Left ventricle myocardium inferior (tissue), 1 donor: Measurements from ENCODE around the gene SPOCK3. TPM values are rescaled to one million over a fixed set of nuclear protein-coding genes. Genes with fewer than 3 reads are reported as not detected.

Experiments used
- DNase-seq: peaks from one replicate; pipeline ENCODE4 v3.0.0-alpha.2; 2020
- H3K27ac ChIP-seq: fragments of 200-600 bp; replicated peaks from 2 replicates; pipeline ENCODE4 v1.8.0; 2021
- H3K27me3 ChIP-seq: fragments of 200-600 bp; 2 replicates; pipeline ENCODE4 v1.8.0; 2021; ENCODE audit warnings: low read depth
- H3K36me3 ChIP-seq: fragments of 200-600 bp; 2 replicates; pipeline ENCODE4 v1.8.0; 2021
- H3K4me1 ChIP-seq: fragments of 200-600 bp; 2 replicates; pipeline ENCODE4 v1.8.0; 2021
- H3K4me3 ChIP-seq: fragments of 200-600 bp; 2 replicates; pipeline ENCODE4 v1.8.0; 2021; ENCODE audit warnings: mild to moderate bottlenecking, moderate library complexity
- H3K9me3 ChIP-seq: fragments of 200-600 bp; replicated peaks from 2 replicates; pipeline ENCODE4 v1.8.0; 2021
- intact Hi-C: fragments of 100-400 bp; cut with micrococcal nuclease; formaldehyde crosslinking; loops from one replicate; pipeline ENCODE4 v1.11.0; 2022
- total RNA-seq: library from RNA; stranded (reverse); fragmentation: NEBNext Ultra II Directional; extraction: Animal tissue kit (Norgen Biotek cat#: 25700); gene quantifications from one replicate; pipeline ENCODE4 v1.2.1, GENCODE V29; 2021
- TF ChIP-seq, protein P1 (sequence below): fragments of 200-600 bp; IDR thresholded peaks from 2 replicates; pipeline ENCODE4 v1.8.0; 2021; ENCODE audit warnings: antibody characterized with exemption, mild to moderate bottlenecking, borderline replicate concordance
- donor health status: DM: no; HTN: yes; CAD: no; lungs with severe emphysema.

Gene SPOCK3
- total RNA-seq, 1 donor from 2014 or later = 0.22 TPM

- intact Hi-C loops = no loop called here
- Histone ChIP-seq H3K4me1 (no peaks in the 10 kb centered on the region), H3K27me3 (no peaks in the 10 kb centered on the region), H3K4me3 (no peak overlapping the region), H3K27ac (no peak overlapping the region), H3K9me3 (no peaks in the 10 kb centered on the region), H3K36me3 (no peaks in the 10 kb centered on the region)
- TF ChIP-seq, protein P1, sequence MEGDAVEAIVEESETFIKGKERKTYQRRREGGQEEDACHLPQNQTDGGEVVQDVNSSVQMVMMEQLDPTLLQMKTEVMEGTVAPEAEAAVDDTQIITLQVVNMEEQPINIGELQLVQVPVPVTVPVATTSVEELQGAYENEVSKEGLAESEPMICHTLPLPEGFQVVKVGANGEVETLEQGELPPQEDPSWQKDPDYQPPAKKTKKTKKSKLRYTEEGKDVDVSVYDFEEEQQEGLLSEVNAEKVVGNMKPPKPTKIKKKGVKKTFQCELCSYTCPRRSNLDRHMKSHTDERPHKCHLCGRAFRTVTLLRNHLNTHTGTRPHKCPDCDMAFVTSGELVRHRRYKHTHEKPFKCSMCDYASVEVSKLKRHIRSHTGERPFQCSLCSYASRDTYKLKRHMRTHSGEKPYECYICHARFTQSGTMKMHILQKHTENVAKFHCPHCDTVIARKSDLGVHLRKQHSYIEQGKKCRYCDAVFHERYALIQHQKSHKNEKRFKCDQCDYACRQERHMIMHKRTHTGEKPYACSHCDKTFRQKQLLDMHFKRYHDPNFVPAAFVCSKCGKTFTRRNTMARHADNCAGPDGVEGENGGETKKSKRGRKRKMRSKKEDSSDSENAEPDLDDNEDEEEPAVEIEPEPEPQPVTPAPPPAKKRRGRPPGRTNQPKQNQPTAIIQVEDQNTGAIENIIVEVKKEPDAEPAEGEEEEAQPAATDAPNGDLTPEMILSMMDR = no peak
- no peak for DNase-seq
These were observed 202.6 kb downstream of the SPOCK3 start for GRCh38 chr4:167031534-167032156.

- no peaks in the 10 kb centered on the region for H3K27me3 ChIP-seq
- H3K36me3 ChIP-seq = no peaks in the 10 kb centered on the region
- DNase-seq = no peak
- intact Hi-C loops = no loop called here
- no peaks in the 10 kb centered on the region for H3K9me3 ChIP-seq
- TF ChIP-seq, protein P1 = no peak
- H3K4me3 ChIP-seq = no peak overlapping the region
- H3K27ac ChIP-seq = no peak overlapping the region
- no peaks in the 10 kb centered on the region for H3K4me1 ChIP-seq
These were observed 205.3 kb downstream of the SPOCK3 start for GRCh38 chr4:167028976-167029375.

DNA sequence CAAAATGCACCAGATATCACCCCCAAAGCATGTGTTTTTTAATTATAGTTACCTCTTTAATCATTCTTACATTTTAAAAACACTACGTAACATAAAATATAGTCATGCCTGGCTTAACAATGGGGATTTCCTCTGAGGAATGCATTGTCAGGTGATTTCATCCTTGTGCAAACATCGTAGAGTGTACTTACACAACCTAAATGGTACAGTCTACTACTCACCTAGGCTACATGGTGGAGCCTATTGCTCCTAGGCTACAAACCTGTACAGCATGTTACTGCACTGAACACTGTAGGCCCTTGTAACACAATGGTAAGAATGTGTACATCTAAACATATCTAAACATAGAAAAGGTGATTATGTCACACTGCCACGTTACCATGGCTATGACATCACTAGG, 208.6 kb downstream of the SPOCK3 start:
- intact Hi-C loops = no loop called here
- TF ChIP-seq, protein P1 = no peak

GRCh38 chr4:167023364-167023925, 210.8 kb downstream of the SPOCK3 start:
- Histone ChIP-seq H3K4me3 (no peak overlapping the region), H3K4me1 (no peaks in the 10 kb centered on the region), H3K27ac (no peak overlapping the region), H3K27me3 (no peaks in the 10 kb centered on the region), H3K36me3 (no peaks in the 10 kb centered on the region), H3K9me3 (no peaks in the 10 kb centered on the region)
- no peak for DNase-seq
- intact Hi-C loops = loop anchor here (5.0 kb wide), 1 partner anchor 269 kb away; no protein-coding TSS in a partner anchor
- TF ChIP-seq, protein P1 = no peak

More for the DNA sequence above, 208.6 kb downstream of the SPOCK3 start:
- no peaks in the 10 kb centered on the region for H3K4me1 ChIP-seq
- H3K4me3 ChIP-seq = no peak overlapping the region
- no peaks in the 10 kb centered on the region for H3K9me3 ChIP-seq
- no peak overlapping the region for H3K27ac ChIP-seq
- no peaks in the 10 kb centered on the region for H3K36me3 ChIP-seq
- no peak for DNase-seq
- no peaks in the 10 kb centered on the region for H3K27me3 ChIP-seq

GRCh38 chr4:167021545-167022155, 212.6 kb downstream of the SPOCK3 start:
- intact Hi-C loops = loop anchor here (5.0 kb wide), 1 partner anchor 271 kb away; no protein-coding TSS in a partner anchor
- Histone ChIP-seq H3K4me3 (no peak overlapping the region), H3K27ac (no peak overlapping the region), H3K4me1 (no peaks in the 10 kb centered on the region), H3K36me3 (no peaks in the 10 kb centered on the region), H3K9me3 (no peaks in the 10 kb centered on the region), H3K27me3 (no peaks in the 10 kb centered on the region)
- DNase-seq = peak; percentile 45
- TF ChIP-seq, protein P1 = peak; percentile 81
